Smooth muscle cell (in vitro differentiated cells): ENCODE results near the gene GPR107. TPM values are rescaled to one million over a fixed set of nuclear protein-coding genes. Genes with fewer than 3 reads are reported as not detected.

Experiments used
- DNase-seq: peaks from one replicate; lab custom pipeline; 2025; ENCODE audit not compliant: unreplicated experiment; lab: John Stamatoyannopoulos, UW
- H2AFZ ChIP-seq: fragments of 200-600 bp; sonication (generic); 2 replicates; pipeline ENCODE4 v1.6.0; 2016; ENCODE audit warnings: antibody characterized with exemption, low read depth, mild to moderate bottlenecking
- H3F3A ChIP-seq: fragments of 200-600 bp; sonication (generic); 2 replicates; pipeline ENCODE4 v1.6.0; 2017; ENCODE audit warnings: antibody characterized with exemption, low read depth
- H3K27ac ChIP-seq: fragments of 200-600 bp; sonication (generic); 2 replicates; pipeline ENCODE4 v1.5.1; 2016; ENCODE audit warnings: low read depth, mild to moderate bottlenecking
- H3K27me3 ChIP-seq: fragments of 200-600 bp; sonication (generic); 2 replicates; pipeline ENCODE4 v1.6.1; 2016; ENCODE audit warnings: low read depth, mild to moderate bottlenecking
- H3K36me3 ChIP-seq: fragments of 200-600 bp; sonication (generic); 2 replicates; pipeline ENCODE4 v1.5.1; 2016; ENCODE audit warnings: low read depth
- H3K4me1 ChIP-seq: fragments of 200-600 bp; sonication (generic); 2 replicates; pipeline ENCODE4 v1.5.1; 2016; ENCODE audit warnings: low read depth
- H3K4me2 ChIP-seq: fragments of 200-600 bp; sonication (generic); 2 replicates; pipeline ENCODE4 v1.6.0; 2016; ENCODE audit warnings: mild to moderate bottlenecking
- H3K4me3 ChIP-seq: fragments of 200-600 bp; sonication (generic); 2 replicates; pipeline ENCODE4 v1.5.1; 2016; ENCODE audit warnings: mild to moderate bottlenecking
- H3K79me2 ChIP-seq: fragments of 200-600 bp; sonication (generic); 2 replicates; pipeline ENCODE4 v1.6.0; 2016; ENCODE audit warnings: low read depth, mild to moderate bottlenecking
- H3K9ac ChIP-seq: fragments of 200-600 bp; sonication (generic); 2 replicates; pipeline ENCODE4 v1.6.0; 2016; ENCODE audit warnings: low read depth
- H3K9me3 ChIP-seq: fragments of 200-600 bp; sonication (generic); replicated peaks from 2 replicates; pipeline ENCODE4 v1.5.1; 2016; ENCODE audit warnings: low read depth
- H4K20me1 ChIP-seq: fragments of 200-600 bp; sonication (generic); 2 replicates; pipeline ENCODE4 v1.6.0; 2016; ENCODE audit warnings: low read depth
- WGBS: methylation state at CpG from one replicate; pipeline ENCODE4 v1.1.7; 2016; ENCODE audit warnings: low lambda C conversion rate; 5-methylcytosine and 5-hydroxymethylcytosine counted together
- polyA plus RNA-seq: library from polyadenylated mRNA; unstranded; fragments of >200 nt; fragmentation: Nextera tagmentation; extraction: Ambion mirVana; gene quantifications from 2 replicates; pipeline ENCODE4 v1.2.1, GENCODE V29; 2016
- total RNA-seq: library from RNA; depleted of rRNA; stranded (reverse); fragments of >200 nt; gene quantifications from 2 replicates; pipeline ENCODE4 v1.2.3, GENCODE V29; 2014
- TF ChIP-seq, protein P1 (sequence below): fragments of 200-600 bp; sonication (generic); IDR thresholded peaks from 2 replicates; pipeline ENCODE4 v1.5.1; 2017; ENCODE audit warnings: borderline replicate concordance, mild to moderate bottlenecking, antibody characterized with exemption; ENCODE audit not compliant: insufficient read depth, poor library complexity, severe bottlenecking

Gene GPR107
- total and polyA plus RNA-seq, 2 experiments from 2014 or later = 16.2 to 42.7 TPM

DNA sequence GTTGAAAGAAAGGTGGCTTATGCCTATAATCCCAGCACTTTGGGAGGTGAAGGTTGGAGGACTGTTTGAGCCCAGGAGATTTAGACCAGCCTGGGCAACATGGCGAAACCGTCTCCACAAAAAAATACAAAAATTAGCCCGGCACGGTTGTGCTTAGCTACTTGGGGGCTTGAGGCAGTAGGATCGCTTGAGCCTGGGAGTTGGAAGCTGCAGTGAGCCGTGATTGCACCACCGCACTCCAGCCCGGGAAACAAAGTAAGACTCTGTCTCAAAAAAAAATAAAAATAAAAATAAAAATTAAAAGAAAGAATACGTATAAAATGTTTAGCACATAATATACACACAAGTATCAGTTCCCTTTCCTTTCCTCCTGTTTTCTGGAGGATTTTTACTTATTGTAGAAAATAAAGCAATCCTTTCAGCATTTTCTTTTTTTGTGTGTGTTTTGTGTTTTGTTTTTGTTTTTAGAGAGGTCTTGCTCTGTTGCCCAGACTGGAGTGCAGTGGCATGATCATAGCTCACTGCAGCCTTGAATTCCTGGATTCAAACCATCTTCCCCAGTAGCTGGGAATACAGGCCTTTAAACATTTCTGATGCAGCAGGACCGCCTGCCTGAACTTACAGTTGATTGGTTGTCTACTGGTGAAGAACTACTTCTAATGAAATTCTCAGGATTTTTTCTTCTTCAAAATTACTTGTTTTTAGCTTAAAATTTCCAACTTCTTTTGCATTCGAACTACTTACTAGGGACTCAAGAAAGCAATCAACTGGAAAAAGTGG, 4.1 kb upstream of the GPR107 start:
- no peak overlapping the region for H3K9ac ChIP-seq
- peaks cover 14% of the 10 kb centered on the region for H3F3A ChIP-seq
- no peak overlapping the region for H2AFZ ChIP-seq
- H3K9me3 ChIP-seq = no peaks in the 10 kb centered on the region
- TF ChIP-seq, protein P1, sequence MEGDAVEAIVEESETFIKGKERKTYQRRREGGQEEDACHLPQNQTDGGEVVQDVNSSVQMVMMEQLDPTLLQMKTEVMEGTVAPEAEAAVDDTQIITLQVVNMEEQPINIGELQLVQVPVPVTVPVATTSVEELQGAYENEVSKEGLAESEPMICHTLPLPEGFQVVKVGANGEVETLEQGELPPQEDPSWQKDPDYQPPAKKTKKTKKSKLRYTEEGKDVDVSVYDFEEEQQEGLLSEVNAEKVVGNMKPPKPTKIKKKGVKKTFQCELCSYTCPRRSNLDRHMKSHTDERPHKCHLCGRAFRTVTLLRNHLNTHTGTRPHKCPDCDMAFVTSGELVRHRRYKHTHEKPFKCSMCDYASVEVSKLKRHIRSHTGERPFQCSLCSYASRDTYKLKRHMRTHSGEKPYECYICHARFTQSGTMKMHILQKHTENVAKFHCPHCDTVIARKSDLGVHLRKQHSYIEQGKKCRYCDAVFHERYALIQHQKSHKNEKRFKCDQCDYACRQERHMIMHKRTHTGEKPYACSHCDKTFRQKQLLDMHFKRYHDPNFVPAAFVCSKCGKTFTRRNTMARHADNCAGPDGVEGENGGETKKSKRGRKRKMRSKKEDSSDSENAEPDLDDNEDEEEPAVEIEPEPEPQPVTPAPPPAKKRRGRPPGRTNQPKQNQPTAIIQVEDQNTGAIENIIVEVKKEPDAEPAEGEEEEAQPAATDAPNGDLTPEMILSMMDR = no peak
- DNase-seq = no peak
- H3K27me3 ChIP-seq = no peaks in the 10 kb centered on the region
- H3K36me3 ChIP-seq = no peaks in the 10 kb centered on the region
- peaks cover 26% of the 10 kb centered on the region for H3K79me2 ChIP-seq
- no peak overlapping the region for H3K4me3 ChIP-seq
- H3K27ac ChIP-seq = no peak overlapping the region
- WGBS = 87% methylated on average over 11 of the region's 11 CpGs
- H4K20me1 ChIP-seq = no peaks in the 10 kb centered on the region
- H3K4me1 ChIP-seq = peaks cover 14% of the 10 kb centered on the region
- H3K4me2 ChIP-seq = no peak overlapping the region

DNA sequence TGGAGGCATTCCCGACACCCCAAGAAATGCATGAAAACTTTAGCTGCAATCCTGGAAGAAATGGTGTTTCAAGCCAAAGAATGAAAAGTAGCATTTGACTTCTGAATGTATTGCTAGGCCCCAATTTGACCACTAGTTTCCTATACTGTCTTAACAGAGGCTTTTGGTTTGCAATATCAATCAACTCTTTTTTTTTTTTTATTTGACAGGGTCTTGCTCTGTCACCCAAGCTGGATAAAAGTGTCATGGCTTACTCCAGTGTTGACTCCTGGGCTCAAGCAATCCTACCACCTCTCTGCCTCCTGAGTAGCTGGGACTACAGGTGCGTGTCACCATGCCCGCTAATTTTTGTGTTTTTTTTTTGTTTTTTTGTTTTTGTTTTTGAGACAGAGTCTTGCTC, 3.2 kb upstream of the GPR107 start:
- H3K9me3 ChIP-seq = no peaks in the 10 kb centered on the region
- H3F3A ChIP-seq = peaks cover 13% of the 10 kb centered on the region
- DNase-seq = no peak
- H3K4me1 ChIP-seq = peaks cover 17% of the 10 kb centered on the region
- H3K9ac ChIP-seq = no peak overlapping the region
- no peak overlapping the region for H3K4me2 ChIP-seq
- no peaks in the 10 kb centered on the region for H3K36me3 ChIP-seq
- H3K79me2 ChIP-seq = peaks cover 35% of the 10 kb centered on the region
- 99% methylated on average over 3 of the region's 3 CpGs for WGBS
- no peak overlapping the region for H3K27ac ChIP-seq
- TF ChIP-seq, protein P1 = no peak
- no peak overlapping the region for H3K4me3 ChIP-seq
- H4K20me1 ChIP-seq = no peaks in the 10 kb centered on the region
- H2AFZ ChIP-seq = no peak overlapping the region
- H3K27me3 ChIP-seq = no peaks in the 10 kb centered on the region

GRCh38 chr9:130051855-130052254, 1.9 kb upstream of the GPR107 start:
- Histone ChIP-seq H3K27ac (peak overlapping the region; percentile 88), H2AFZ (no peak overlapping the region), H3K4me3 (no peak overlapping the region), H3K9me3 (no peaks in the 10 kb centered on the region), H3K27me3 (no peaks in the 10 kb centered on the region), H4K20me1 (peaks cover 5% of the 10 kb centered on the region), H3K79me2 (peaks cover 49% of the 10 kb centered on the region), H3K4me1 (peaks cover 17% of the 10 kb centered on the region), H3K9ac (no peak overlapping the region), H3K4me2 (peak overlapping the region; percentile 94), H3F3A (peaks cover 13% of the 10 kb centered on the region), H3K36me3 (no peaks in the 10 kb centered on the region)
- no peak for DNase-seq
- TF ChIP-seq, protein P1 = no peak

GRCh38 chr9:130053109-130053503, 600 bp upstream of the GPR107 start:
- TF ChIP-seq, protein P1 = no peak
- H3K9me3 ChIP-seq = no peaks in the 10 kb centered on the region
- peak overlapping the region; percentile 57 for H2AFZ ChIP-seq
- WGBS = 24% methylated on average over 9 of the region's 9 CpGs
- peak overlapping the region; percentile 86 for H3K4me3 ChIP-seq
- H3K4me1 ChIP-seq = peaks cover 17% of the 10 kb centered on the region
- no peak for DNase-seq
- H3K9ac ChIP-seq = peak overlapping the region; percentile 89
- H3K27me3 ChIP-seq = no peaks in the 10 kb centered on the region
- H4K20me1 ChIP-seq = peaks cover 16% of the 10 kb centered on the region
- H3K79me2 ChIP-seq = peaks cover 61% of the 10 kb centered on the region
- peak overlapping the region; percentile 94 for H3K4me2 ChIP-seq
- no peaks in the 10 kb centered on the region for H3K36me3 ChIP-seq
- H3K27ac ChIP-seq = peak overlapping the region; percentile 88
- peaks cover 13% of the 10 kb centered on the region for H3F3A ChIP-seq
